Choroid plexus epithelial cell (primary cell): ENCODE results near the gene CROCC.

Source experiments
- DNase-seq: peaks from one replicate; pipeline ENCODE4 v3.0.0-alpha.2; 2010; ENCODE audit warnings: low read depth
- H3K4me3 ChIP-seq: 2 replicates; pipeline ENCODE4 v1.5.1; 2011; ENCODE audit warnings: low read depth, mild to moderate bottlenecking, control low read depth, low read length, moderate library complexity
- TF ChIP-seq, protein P1 (sequence below): conservative IDR thresholded peaks from 2 replicates; pipeline ENCODE4 v1.5.1; 2011; ENCODE audit warnings: low read depth, mild to moderate bottlenecking, control low read depth, inconsistent platforms, low read length, moderate library complexity

Gene CROCC

GRCh38 chr1:16986113-16986512 is 64.4 kb downstream of the CROCC start:
- TF ChIP-seq, protein P1, sequence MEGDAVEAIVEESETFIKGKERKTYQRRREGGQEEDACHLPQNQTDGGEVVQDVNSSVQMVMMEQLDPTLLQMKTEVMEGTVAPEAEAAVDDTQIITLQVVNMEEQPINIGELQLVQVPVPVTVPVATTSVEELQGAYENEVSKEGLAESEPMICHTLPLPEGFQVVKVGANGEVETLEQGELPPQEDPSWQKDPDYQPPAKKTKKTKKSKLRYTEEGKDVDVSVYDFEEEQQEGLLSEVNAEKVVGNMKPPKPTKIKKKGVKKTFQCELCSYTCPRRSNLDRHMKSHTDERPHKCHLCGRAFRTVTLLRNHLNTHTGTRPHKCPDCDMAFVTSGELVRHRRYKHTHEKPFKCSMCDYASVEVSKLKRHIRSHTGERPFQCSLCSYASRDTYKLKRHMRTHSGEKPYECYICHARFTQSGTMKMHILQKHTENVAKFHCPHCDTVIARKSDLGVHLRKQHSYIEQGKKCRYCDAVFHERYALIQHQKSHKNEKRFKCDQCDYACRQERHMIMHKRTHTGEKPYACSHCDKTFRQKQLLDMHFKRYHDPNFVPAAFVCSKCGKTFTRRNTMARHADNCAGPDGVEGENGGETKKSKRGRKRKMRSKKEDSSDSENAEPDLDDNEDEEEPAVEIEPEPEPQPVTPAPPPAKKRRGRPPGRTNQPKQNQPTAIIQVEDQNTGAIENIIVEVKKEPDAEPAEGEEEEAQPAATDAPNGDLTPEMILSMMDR: no peak
- no peak for DNase-seq
- H3K4me3 ChIP-seq: no peak overlapping the region

GRCh38 chr1:16986560-16986959 is 64.8 kb downstream of the CROCC start:
- no peak overlapping the region for H3K4me3 ChIP-seq
- DNase-seq: no peak
- TF ChIP-seq, protein P1: no peak

DNA sequence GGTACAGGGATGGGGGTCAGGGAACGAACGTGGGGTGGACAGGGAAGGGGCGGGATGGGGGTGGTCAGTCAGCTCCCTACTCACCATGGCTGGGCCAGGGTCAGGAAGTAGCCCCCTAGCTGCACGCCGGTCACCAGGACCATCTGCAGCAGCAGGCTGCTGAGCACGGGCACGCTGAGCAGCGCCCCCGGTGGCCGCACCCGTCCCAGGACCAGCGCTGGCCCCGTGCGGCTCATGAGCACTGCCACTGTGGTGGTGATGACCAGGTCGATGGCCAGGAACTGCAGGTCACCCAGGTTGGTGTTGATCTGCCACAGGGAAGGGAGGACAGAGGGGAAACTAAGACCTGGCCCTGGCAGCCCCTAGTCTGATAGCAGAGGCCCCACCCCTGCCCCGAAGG is 65.2 kb downstream of the CROCC start:
- H3K4me3 ChIP-seq: no peak overlapping the region
- DNase-seq: no peak
- TF ChIP-seq, protein P1: peak; percentile 48

DNA sequence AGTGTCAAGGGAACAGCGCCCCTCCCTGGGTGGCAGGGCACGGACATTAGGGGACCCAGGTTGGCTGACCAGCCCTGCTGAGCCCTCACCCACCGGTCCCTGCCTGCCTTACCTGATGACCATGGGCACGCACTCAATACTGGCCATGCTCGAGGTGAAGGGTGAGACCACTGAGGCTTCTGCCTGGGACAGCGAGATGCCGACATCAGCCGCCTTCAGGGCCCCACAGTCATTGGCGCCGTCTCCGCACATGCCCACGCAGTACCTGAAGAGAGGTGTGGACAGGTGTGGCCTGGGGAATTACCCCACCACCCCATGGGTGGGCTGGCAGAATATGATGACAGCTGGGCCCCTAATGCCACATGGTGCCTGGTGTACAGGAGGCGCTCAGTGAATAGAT is 66.5 kb downstream of the CROCC start:
- TF ChIP-seq, protein P1: no peak
- no peak for DNase-seq

DNA sequence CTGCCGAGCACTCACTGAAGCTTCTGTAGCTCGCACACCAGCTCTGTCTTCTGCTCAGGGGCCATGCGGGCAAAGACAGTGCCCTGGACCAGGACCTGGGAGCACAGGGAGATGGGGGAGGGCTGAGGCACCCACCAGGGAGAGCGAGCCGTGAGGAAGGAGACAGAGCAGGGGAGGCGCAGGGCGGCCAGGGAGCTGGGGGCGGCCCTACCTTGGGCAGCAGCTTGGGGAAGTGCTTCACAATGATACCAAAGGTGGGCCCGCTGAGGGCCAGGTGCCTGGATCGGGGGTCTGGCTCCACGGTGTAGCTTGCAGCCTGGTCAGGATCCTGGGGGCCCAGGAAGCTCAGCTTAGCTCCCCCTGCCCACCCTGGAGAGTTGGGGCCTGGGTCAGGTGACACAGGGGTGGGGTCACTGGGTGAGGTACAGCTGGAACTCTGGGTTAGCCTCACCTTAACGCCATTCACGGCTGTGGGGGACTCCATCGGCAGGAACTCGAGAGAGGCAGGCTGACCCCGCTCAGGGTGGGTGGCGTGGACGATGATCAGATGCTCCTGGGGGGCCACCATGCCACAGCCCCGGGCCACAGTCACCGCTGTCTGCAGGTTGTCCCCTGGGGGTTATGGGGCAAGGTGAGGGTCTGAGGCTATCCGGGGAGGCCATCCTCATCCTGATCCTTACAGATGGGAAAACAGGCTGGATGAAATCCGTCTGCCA is 68.1 kb downstream of the CROCC start:
- TF ChIP-seq, protein P1: no peak
- no peak for DNase-seq
- H3K4me3 ChIP-seq: no peak overlapping the region

More for the DNA sequence above, 66.5 kb downstream of the CROCC start:
- no peak overlapping the region for H3K4me3 ChIP-seq

DNA sequence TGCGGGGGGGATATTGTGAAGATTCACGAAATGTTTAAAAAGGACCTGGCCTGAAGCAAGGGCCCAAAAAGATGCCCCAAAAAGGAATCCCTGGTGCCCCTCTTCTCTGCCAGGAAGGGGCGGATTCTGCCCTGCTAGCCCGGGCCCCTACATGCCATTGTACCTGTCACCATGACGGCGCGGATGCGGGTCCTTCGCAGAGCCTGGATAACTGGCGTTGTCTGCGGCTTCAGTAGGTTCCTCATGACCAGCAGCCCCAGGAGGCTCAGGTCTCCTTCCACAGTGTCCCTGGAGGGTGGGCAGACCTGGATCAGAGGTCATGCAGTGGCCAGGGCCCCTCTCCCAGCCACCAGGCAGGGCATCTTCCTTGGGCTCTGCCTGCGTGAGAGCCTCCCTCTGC is 69.8 kb downstream of the CROCC start:
- TF ChIP-seq, protein P1: no peak
- DNase-seq: no peak
- no peak overlapping the region for H3K4me3 ChIP-seq

- DNase-seq: no peak
- TF ChIP-seq, protein P1: no peak
- H3K4me3 ChIP-seq: no peak overlapping the region
Measured at GRCh38 chr1:16992102-16992501, 70.4 kb downstream of the CROCC start.
